ENCODE results near the gene SLC15A3.

GRCh38 chr11:60972182-60973030 lies 20.4 kb upstream of the SLC15A3 start:
- TF ChIP-seq CTCF (IDR thresholded peaks at IDR 0.05) (no peak), POLR2A (IDR thresholded peaks at IDR 0.05) (no peak)

Data from esophagus squamous epithelium (tissue), 4 donors.